ENCODE results near the gene ONECUT3.

ONECUT3 gene

DNA sequence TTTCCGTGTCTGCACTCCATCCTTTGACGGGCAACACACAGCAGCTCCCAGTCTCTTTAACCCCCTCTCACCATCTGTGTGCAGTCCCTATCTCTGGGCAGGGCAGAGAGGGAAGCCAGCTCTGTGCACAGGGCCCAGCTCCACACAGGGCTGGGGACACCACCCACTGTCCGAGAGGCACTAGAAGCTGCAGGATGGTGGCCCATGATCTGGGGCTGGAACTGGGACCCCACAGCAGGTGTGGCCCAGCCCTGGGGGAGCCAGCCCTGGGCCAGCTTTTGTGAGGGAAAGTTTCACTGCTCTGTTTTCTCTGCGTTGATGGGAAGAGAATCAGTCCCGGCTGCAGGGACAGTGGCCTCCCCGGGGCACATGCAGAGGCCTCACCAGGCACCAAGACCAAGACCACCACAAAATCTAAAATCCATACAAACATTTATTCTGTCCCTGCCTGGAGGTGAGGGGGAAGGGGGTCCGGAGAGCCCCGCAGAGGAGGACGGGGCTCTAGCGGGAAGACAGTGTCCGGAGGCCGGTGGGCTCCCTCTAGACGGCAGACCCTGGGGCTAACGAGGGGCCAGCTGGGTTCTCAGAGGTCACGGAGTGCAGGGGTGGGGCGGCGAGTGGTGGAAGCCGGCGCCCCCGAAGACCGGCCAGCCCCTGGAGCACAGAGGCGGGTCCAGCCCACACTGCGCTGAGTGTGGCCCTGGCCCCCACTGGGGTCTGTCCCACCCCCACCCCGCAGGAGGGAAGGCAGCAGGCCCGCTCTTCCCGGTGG, 61.7 kb downstream of the ONECUT3 start:
- H3K4me3 ChIP-seq (ENCODE audit: insufficient read depth, low read depth, low read length) = no peak overlapping the region
- peaks cover 14% of the 10 kb centered on the region for H3K36me3 ChIP-seq (ENCODE audit: control insufficient read depth, insufficient read depth, low read length)
- no peaks in the 10 kb centered on the region for H3K9me3 ChIP-seq (ENCODE audit: control insufficient read depth, low read length)
- peaks cover 9% of the 10 kb centered on the region for H3K27me3 ChIP-seq (ENCODE audit: control insufficient read depth, insufficient read depth, low read length, poor library complexity, severe bottlenecking)
- no peak overlapping the region for H3K27ac ChIP-seq (ENCODE audit: insufficient read depth, low read depth, low read length, poor library complexity, severe bottlenecking)
- WGBS, 2 experiments = 92 to 94% methylated on average over 23 of the region's 26 CpGs
- H3K4me1 ChIP-seq (ENCODE audit: control insufficient read depth, insufficient read depth, low read length) = peaks cover 4% of the 10 kb centered on the region

DNA sequence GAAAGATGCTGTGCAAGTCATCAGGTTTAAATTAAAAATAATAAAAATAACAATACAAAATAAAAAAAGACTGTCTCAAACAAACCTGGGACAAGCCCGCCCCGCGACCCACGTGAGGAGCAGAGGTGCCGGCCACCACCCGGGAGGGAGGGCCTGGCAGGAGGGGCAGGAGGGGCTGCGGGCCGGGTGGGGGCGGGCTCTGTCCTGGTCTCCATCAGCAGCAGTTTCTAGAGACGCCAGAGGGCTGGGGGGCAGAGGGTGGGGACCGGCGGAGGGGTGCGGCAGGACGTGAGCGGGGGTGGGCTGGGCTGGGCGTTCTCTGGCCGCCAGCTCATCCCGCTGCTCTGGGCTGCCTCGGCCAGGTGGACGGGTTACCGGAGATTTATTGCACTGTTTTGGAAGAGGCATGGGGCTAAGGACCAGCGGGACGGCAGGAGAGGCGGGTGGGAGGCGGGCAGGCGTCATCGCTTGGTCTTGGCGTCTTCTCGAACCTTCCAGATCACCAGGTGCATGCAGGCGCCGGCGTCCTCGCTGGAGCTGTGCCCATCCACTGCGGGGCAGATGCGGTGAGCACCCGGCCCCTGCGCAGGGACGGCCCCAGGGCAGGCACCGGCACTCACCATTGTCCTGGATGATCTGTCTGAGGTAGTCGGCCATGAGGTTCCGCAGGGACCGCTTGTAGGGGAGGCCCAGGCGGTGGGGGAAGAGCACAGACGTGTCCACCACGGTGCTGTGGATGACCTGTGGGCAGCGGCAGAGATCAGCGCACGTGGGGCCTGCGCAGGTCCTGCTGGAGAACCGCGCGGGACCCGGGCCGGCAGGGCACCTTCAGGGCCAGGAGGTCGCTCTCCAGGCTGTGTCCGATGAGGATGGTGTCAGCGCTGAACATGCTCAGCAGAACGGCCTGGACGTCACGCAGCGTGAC, 62.6 kb downstream of the ONECUT3 start:
- H3K4me1 ChIP-seq (ENCODE audit: control insufficient read depth, insufficient read depth, low read length) = peaks cover 4% of the 10 kb centered on the region
- H3K36me3 ChIP-seq (ENCODE audit: control insufficient read depth, insufficient read depth, low read length) = peaks cover 16% of the 10 kb centered on the region
- peaks cover 9% of the 10 kb centered on the region for H3K27me3 ChIP-seq (ENCODE audit: control insufficient read depth, insufficient read depth, low read length, poor library complexity, severe bottlenecking)
- H3K4me3 ChIP-seq (ENCODE audit: insufficient read depth, low read depth, low read length) = no peak overlapping the region
- H3K27ac ChIP-seq (ENCODE audit: insufficient read depth, low read depth, low read length, poor library complexity, severe bottlenecking) = no peak overlapping the region
- H3K9me3 ChIP-seq (ENCODE audit: control insufficient read depth, low read length) = no peaks in the 10 kb centered on the region
- 95 to 96% methylated on average over 61 of the region's 61 CpGs for WGBS, 2 experiments

GRCh38 chr19:1816530-1817298, 63.4 kb downstream of the ONECUT3 start:
- no peaks in the 10 kb centered on the region for H3K9me3 ChIP-seq (ENCODE audit: control insufficient read depth, low read length)
- peaks cover 4% of the 10 kb centered on the region for H3K4me1 ChIP-seq (ENCODE audit: control insufficient read depth, insufficient read depth, low read length)
- peaks cover 4% of the 10 kb centered on the region for H3K27me3 ChIP-seq (ENCODE audit: control insufficient read depth, insufficient read depth, low read length, poor library complexity, severe bottlenecking)
- no peak overlapping the region for H3K27ac ChIP-seq (ENCODE audit: insufficient read depth, low read depth, low read length, poor library complexity, severe bottlenecking)
- no peak overlapping the region for H3K4me3 ChIP-seq (ENCODE audit: insufficient read depth, low read depth, low read length)
- 95 to 96% methylated on average over 36 of the region's 36 CpGs for WGBS, 2 experiments
- H3K36me3 ChIP-seq (ENCODE audit: control insufficient read depth, insufficient read depth, low read length) = peaks cover 22% of the 10 kb centered on the region

GRCh38 chr19:1817553-1818179, 64.4 kb downstream of the ONECUT3 start:
- H3K27ac ChIP-seq (ENCODE audit: insufficient read depth, low read depth, low read length, poor library complexity, severe bottlenecking) = no peak overlapping the region
- peaks cover 24% of the 10 kb centered on the region for H3K36me3 ChIP-seq (ENCODE audit: control insufficient read depth, insufficient read depth, low read length)
- 95 to 96% methylated on average over 25 of the region's 25 CpGs for WGBS, 2 experiments
- no peak overlapping the region for H3K4me3 ChIP-seq (ENCODE audit: insufficient read depth, low read depth, low read length)
- H3K4me1 ChIP-seq (ENCODE audit: control insufficient read depth, insufficient read depth, low read length) = peaks cover 4% of the 10 kb centered on the region
- H3K9me3 ChIP-seq (ENCODE audit: control insufficient read depth, low read length) = no peaks in the 10 kb centered on the region
- H3K27me3 ChIP-seq (ENCODE audit: control insufficient read depth, insufficient read depth, low read length, poor library complexity, severe bottlenecking) = no peaks in the 10 kb centered on the region

GRCh38 chr19:1818549-1819195, 65.4 kb downstream of the ONECUT3 start:
- 95% methylated on average over 31 to 33 of the region's 33 CpGs for WGBS, 2 experiments
- Histone ChIP-seq H3K4me3 (ENCODE audit: insufficient read depth, low read depth, low read length) (no peak overlapping the region), H3K4me1 (ENCODE audit: control insufficient read depth, insufficient read depth, low read length) (peaks cover 4% of the 10 kb centered on the region), H3K9me3 (ENCODE audit: control insufficient read depth, low read length) (no peaks in the 10 kb centered on the region), H3K27ac (ENCODE audit: insufficient read depth, low read depth, low read length, poor library complexity, severe bottlenecking) (no peak overlapping the region), H3K27me3 (ENCODE audit: control insufficient read depth, insufficient read depth, low read length, poor library complexity, severe bottlenecking) (no peaks in the 10 kb centered on the region), H3K36me3 (ENCODE audit: control insufficient read depth, insufficient read depth, low read length) (peaks cover 24% of the 10 kb centered on the region)

GRCh38 chr19:1819341-1820255, 66.3 kb downstream of the ONECUT3 start:
- H3K9me3 ChIP-seq (ENCODE audit: control insufficient read depth, low read length) = no peaks in the 10 kb centered on the region
- no peak overlapping the region for H3K27ac ChIP-seq (ENCODE audit: insufficient read depth, low read depth, low read length, poor library complexity, severe bottlenecking)
- H3K4me3 ChIP-seq (ENCODE audit: insufficient read depth, low read depth, low read length) = no peak overlapping the region
- H3K4me1 ChIP-seq (ENCODE audit: control insufficient read depth, insufficient read depth, low read length) = peaks cover 4% of the 10 kb centered on the region
- H3K36me3 ChIP-seq (ENCODE audit: control insufficient read depth, insufficient read depth, low read length) = peaks cover 24% of the 10 kb centered on the region
- 90 to 91% methylated on average over 43 of the region's 43 CpGs for WGBS, 2 experiments
- H3K27me3 ChIP-seq (ENCODE audit: control insufficient read depth, insufficient read depth, low read length, poor library complexity, severe bottlenecking) = no peaks in the 10 kb centered on the region

DNA sequence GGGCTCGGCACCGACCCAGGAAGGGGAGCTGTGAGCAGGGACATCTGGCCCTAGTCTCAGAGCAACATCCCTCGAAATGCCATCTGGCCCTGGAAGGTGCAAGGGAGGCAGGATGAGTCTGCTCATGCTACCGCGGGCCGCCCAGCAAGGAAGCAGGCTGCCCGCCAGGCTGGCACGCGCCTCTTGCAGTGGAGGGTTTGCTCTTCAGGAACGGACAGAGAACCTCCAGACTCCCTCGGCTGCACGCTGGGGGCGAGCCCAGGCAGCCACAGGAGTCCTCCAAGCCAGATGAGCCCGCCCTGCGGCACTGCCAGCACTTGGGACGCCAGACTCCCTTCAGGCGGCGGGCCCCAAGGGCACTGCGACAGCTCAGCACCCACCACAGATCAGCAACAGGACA, 68.9 kb downstream of the ONECUT3 start:
- H3K9me3 ChIP-seq (ENCODE audit: control insufficient read depth, low read length) = no peaks in the 10 kb centered on the region
- whole genome bisulfite sequencing, 2 experiments = 93 to 96% methylated on average over 19 of the region's 19 CpGs
- H3K36me3 ChIP-seq (ENCODE audit: control insufficient read depth, insufficient read depth, low read length) = peaks cover 19% of the 10 kb centered on the region
- H3K27ac ChIP-seq (ENCODE audit: insufficient read depth, low read depth, low read length, poor library complexity, severe bottlenecking) = no peak overlapping the region
- H3K4me1 ChIP-seq (ENCODE audit: control insufficient read depth, insufficient read depth, low read length) = peaks cover 11% of the 10 kb centered on the region
- no peak overlapping the region for H3K4me3 ChIP-seq (ENCODE audit: insufficient read depth, low read depth, low read length)
- H3K27me3 ChIP-seq (ENCODE audit: control insufficient read depth, insufficient read depth, low read length, poor library complexity, severe bottlenecking) = no peaks in the 10 kb centered on the region

DNA sequence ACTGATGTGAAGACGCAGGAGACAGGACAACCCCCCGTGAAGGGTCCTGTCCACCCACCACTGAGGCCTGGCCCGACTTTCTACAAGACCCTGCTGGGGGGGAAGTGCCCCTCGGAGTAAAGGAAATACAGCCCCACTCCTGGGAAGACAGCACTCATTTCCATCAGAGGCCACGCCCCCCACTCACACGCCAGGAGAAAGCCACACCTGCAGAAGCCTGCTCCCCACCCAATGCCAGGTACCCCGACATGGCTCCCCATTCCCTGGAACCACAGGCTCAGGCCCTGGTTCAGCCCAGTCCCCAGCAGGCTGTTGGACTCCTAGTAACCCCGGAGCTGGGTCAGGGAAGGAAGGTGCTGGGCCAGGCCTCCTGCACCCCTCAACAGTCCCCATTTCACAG, 69.7 kb downstream of the ONECUT3 start:
- Histone ChIP-seq H3K27me3 (ENCODE audit: control insufficient read depth, insufficient read depth, low read length, poor library complexity, severe bottlenecking) (no peaks in the 10 kb centered on the region), H3K27ac (ENCODE audit: insufficient read depth, low read depth, low read length, poor library complexity, severe bottlenecking) (no peak overlapping the region), H3K36me3 (ENCODE audit: control insufficient read depth, insufficient read depth, low read length) (peaks cover 14% of the 10 kb centered on the region), H3K9me3 (ENCODE audit: control insufficient read depth, low read length) (no peaks in the 10 kb centered on the region), H3K4me3 (ENCODE audit: insufficient read depth, low read depth, low read length) (no peak overlapping the region), H3K4me1 (ENCODE audit: control insufficient read depth, insufficient read depth, low read length) (peaks cover 18% of the 10 kb centered on the region)
- WGBS, 2 experiments = 92 to 94% methylated on average over 8 of the region's 8 CpGs

Measured in ectodermal cell (in vitro differentiated cells).